GM18517 (cell line): Measurements from ENCODE around the gene PGAP6.
A peak's percentile ranks its signal among the peaks of the same experiment; 100 is the strongest.
"Not testable (repeated sequence)": the region's sequence is repeated elsewhere in the genome, so short reads cannot be mapped to it uniquely, and the experiment has no call there.

Source experiments
- ATAC-seq: cut with Tn5 transposase; IDR thresholded peaks from one replicate; pipeline ENCODE4 v1.9.1; 2021; ENCODE audit warnings: mild to moderate bottlenecking, moderate library complexity; ENCODE audit not compliant: unreplicated experiment

PGAP6 gene

GRCh38 chr16:379961-380761 lies 1.6 kb downstream of the PGAP6 start:
- ATAC-seq = no peak

- no peak for ATAC-seq
Measured at GRCh38 chr16:379183-379960, 2.4 kb downstream of the PGAP6 start.

GRCh38 chr16:378821-379182 lies 3.0 kb downstream of the PGAP6 start:
- no peak for ATAC-seq

- ATAC-seq = not testable (repeated sequence)
Measured at GRCh38 chr16:378113-378820, 3.5 kb downstream of the PGAP6 start.

- ATAC-seq = no peak
Measured at GRCh38 chr16:377419-377951, 4.3 kb downstream of the PGAP6 start.

- no peak for ATAC-seq
Measured at GRCh38 chr16:376817-377418, 4.9 kb downstream of the PGAP6 start.

- no peak for ATAC-seq
Measured at GRCh38 chr16:375927-376816, 5.6 kb downstream of the PGAP6 start.

- no peak for ATAC-seq
Measured at GRCh38 chr16:375212-375611, 6.6 kb downstream of the PGAP6 start.

GRCh38 chr16:374616-374926 lies 7.2 kb downstream of the PGAP6 start:
- no peak for ATAC-seq

GRCh38 chr16:373848-374615 lies 7.7 kb downstream of the PGAP6 start:
- ATAC-seq = no peak

GRCh38 chr16:373020-373598 lies 8.7 kb downstream of the PGAP6 start:
- ATAC-seq = no peak

- ATAC-seq = no peak
Measured at GRCh38 chr16:372302-372983, 9.3 kb downstream of the PGAP6 start.

GRCh38 chr16:371515-372301 lies 10.1 kb downstream of the PGAP6 start:
- no peak for ATAC-seq

GRCh38 chr16:370979-371514 lies 10.7 kb downstream of the PGAP6 start:
- ATAC-seq = no peak

GRCh38 chr16:370443-370842 lies 11.3 kb downstream of the PGAP6 start, which contains the start of gene MRPL28:
Gene MRPL28, minus strand, starts transcription at chr16:370538. Its CDS starts 320 bp downstream, at chr16:370218.
- ATAC-seq = peak; percentile 74

GRCh38 chr16:369866-370436 lies 11.8 kb downstream of the PGAP6 start:
- ATAC-seq = no peak

GRCh38 chr16:369275-369865 lies 12.4 kb downstream of the PGAP6 start:
- ATAC-seq = no peak
